Activated naive CD8-positive, alpha-beta T cell treated with anti-CD3 and anti-CD28 coated beads for 36 hours (primary cell): ENCODE results near the gene PATJ. TPM values are rescaled to one million over a fixed set of nuclear protein-coding genes. Genes with fewer than 3 reads are reported as not detected.
A peak's percentile ranks its signal among the peaks of the same experiment; 100 is the strongest.

Experiments
- DNase-seq: peaks from one replicate; pipeline ENCODE4 v3.0.0; 2021
- H3K27ac Mint-ChIP-seq: one replicate; pipeline ENCODE4 v1.8.0; 2022; ENCODE audit warnings: mild to moderate bottlenecking, moderate library complexity, mixed read lengths
- H3K27me3 Mint-ChIP-seq: one replicate; pipeline ENCODE4 v1.8.0; 2022; ENCODE audit warnings: mild to moderate bottlenecking, mixed read lengths
- H3K36me3 Mint-ChIP-seq: one replicate; pipeline ENCODE4 v1.8.0; 2021; ENCODE audit warnings: mild to moderate bottlenecking, mixed read lengths
- H3K4me1 Mint-ChIP-seq: one replicate; pipeline ENCODE4 v1.8.0; 2021; ENCODE audit warnings: mixed read lengths
- H3K4me3 Mint-ChIP-seq: one replicate; pipeline ENCODE4 v1.8.0; 2022; ENCODE audit warnings: mild to moderate bottlenecking, moderate library complexity, mixed read lengths
- H3K9me3 Mint-ChIP-seq: one replicate; pipeline ENCODE4 v1.8.0; 2022; ENCODE audit warnings: mixed read lengths
- total RNA-seq, 2 experiments: library from RNA; stranded (reverse); gene quantifications; one replicate each; pipeline ENCODE4 v1.2.3, GENCODE V29; 2021

The PATJ gene
- total RNA-seq, 2 experiments from 2014 or later: 6.8 to 8.9 TPM

DNA sequence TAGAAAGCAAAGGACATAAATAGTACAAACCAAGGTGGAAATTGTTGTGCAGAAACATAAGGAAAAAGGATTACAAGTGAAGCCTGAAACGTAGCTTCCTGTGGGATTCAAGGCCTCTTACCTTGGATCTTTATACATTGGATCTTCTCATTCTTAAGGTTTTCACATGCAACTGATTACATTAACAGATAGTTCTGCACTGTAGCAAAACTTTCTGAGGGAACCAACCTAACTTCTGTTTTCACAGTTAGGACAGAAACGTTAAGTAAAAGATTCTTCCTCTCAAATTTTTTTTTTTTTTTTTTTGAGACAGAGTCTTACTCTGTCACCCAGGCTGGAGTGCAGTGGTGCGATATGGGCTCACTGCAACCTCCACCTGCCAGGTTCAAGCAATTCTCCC is 9.6 kb upstream of the PATJ start:
- Mint-ChIP-seq H3K4me1 (peaks cover 2% of the 10 kb centered on the region), H3K36me3 (no peaks in the 10 kb centered on the region), H3K27me3 (no peaks in the 10 kb centered on the region), H3K4me3 (no peak overlapping the region), H3K9me3 (no peaks in the 10 kb centered on the region), H3K27ac (no peak overlapping the region)
- DNase-seq: no peak

GRCh38 chr1:61740751-61741700 is 1.3 kb upstream of the PATJ start:
- H3K27me3 Mint-ChIP-seq: no peaks in the 10 kb centered on the region
- no peaks in the 10 kb centered on the region for H3K36me3 Mint-ChIP-seq
- H3K9me3 Mint-ChIP-seq: no peaks in the 10 kb centered on the region
- DNase-seq: no peak
- peak overlapping the region; percentile 91 for H3K4me3 Mint-ChIP-seq
- peak overlapping the region; percentile 86 for H3K27ac Mint-ChIP-seq
- H3K4me1 Mint-ChIP-seq: peaks cover 15% of the 10 kb centered on the region

GRCh38 chr1:61742620-61743430 is 545 bp downstream of the PATJ start:
- Mint-ChIP-seq H3K4me1 (peaks cover 21% of the 10 kb centered on the region), H3K36me3 (peaks cover 4% of the 10 kb centered on the region), H3K4me3 (peak overlapping the region; percentile 64), H3K27ac (no peak overlapping the region), H3K27me3 (no peaks in the 10 kb centered on the region), H3K9me3 (no peaks in the 10 kb centered on the region)
- no peak for DNase-seq

GRCh38 chr1:61743431-61743705 is 1.1 kb downstream of the PATJ start:
- Mint-ChIP-seq H3K27me3 (no peaks in the 10 kb centered on the region), H3K4me3 (peak overlapping the region; percentile 64), H3K9me3 (no peaks in the 10 kb centered on the region), H3K4me1 (peaks cover 21% of the 10 kb centered on the region), H3K27ac (no peak overlapping the region), H3K36me3 (peaks cover 4% of the 10 kb centered on the region)
- DNase-seq: no peak

GRCh38 chr1:61743716-61744580 is 1.7 kb downstream of the PATJ start:
- H3K27me3 Mint-ChIP-seq: no peaks in the 10 kb centered on the region
- no peaks in the 10 kb centered on the region for H3K9me3 Mint-ChIP-seq
- H3K36me3 Mint-ChIP-seq: peaks cover 4% of the 10 kb centered on the region
- H3K4me1 Mint-ChIP-seq: peaks cover 21% of the 10 kb centered on the region
- H3K27ac Mint-ChIP-seq: peak overlapping the region; percentile 23
- H3K4me3 Mint-ChIP-seq: no peak overlapping the region
- no peak for DNase-seq

DNA sequence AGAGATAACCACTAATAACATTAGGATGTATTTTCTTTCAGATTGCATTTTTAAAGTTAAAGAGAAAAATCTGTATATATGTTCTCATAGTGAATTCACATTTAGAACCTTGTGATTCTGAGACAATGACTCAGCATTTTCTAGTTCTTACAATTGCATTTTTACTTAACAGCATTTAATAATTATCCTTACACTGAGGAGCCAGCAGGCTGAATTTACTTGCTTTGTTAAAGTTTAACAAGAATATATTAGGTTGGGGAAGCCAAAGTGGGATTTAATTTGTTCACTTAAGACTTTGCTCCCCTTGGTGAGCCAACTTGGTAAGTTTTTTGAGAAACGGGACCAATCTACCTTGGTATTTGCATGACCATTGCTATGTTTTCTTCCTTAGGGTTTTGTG is 4.5 kb downstream of the PATJ start:
- Mint-ChIP-seq H3K36me3 (peaks cover 4% of the 10 kb centered on the region), H3K4me1 (peaks cover 16% of the 10 kb centered on the region), H3K27ac (no peak overlapping the region), H3K27me3 (no peaks in the 10 kb centered on the region), H3K4me3 (no peak overlapping the region), H3K9me3 (no peaks in the 10 kb centered on the region)
- no peak for DNase-seq

GRCh38 chr1:61748566-61748965 is 6.3 kb downstream of the PATJ start:
- no peak for DNase-seq
- no peaks in the 10 kb centered on the region for H3K9me3 Mint-ChIP-seq
- H3K27ac Mint-ChIP-seq: no peak overlapping the region
- no peaks in the 10 kb centered on the region for H3K27me3 Mint-ChIP-seq
- H3K4me3 Mint-ChIP-seq: no peak overlapping the region
- H3K4me1 Mint-ChIP-seq: peaks cover 11% of the 10 kb centered on the region
- H3K36me3 Mint-ChIP-seq: peaks cover 4% of the 10 kb centered on the region

DNA sequence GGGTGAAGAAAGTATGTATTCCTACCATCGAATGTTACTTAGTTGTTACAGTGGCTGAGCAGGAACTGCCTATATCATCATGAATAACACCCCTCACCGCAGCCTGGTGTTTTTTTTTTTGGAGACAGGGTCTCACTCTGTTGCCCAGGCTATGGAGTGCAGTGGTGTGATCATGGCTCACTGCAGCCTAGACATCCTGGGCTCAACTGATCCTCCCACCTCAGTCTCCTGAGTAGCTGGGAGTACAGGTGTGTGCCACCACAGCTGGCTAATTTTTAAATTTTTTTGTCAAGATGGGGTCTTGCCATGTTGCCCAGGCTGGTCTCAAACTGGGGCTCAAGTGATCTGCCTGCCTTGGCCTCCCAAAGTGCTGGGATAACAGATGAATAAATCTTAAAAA is 7.3 kb downstream of the PATJ start:
- H3K27ac Mint-ChIP-seq: no peak overlapping the region
- H3K9me3 Mint-ChIP-seq: no peaks in the 10 kb centered on the region

GRCh38 chr1:61752921-61753389 is 10.7 kb downstream of the PATJ start:
- no peak overlapping the region for H3K27ac Mint-ChIP-seq
- no peaks in the 10 kb centered on the region for H3K9me3 Mint-ChIP-seq
- H3K4me1 Mint-ChIP-seq: peaks cover 15% of the 10 kb centered on the region
- H3K4me3 Mint-ChIP-seq: no peak overlapping the region
- no peak for DNase-seq
- no peaks in the 10 kb centered on the region for H3K27me3 Mint-ChIP-seq
- peaks cover 4% of the 10 kb centered on the region for H3K36me3 Mint-ChIP-seq

More for the DNA sequence above, 7.3 kb downstream of the PATJ start:
- Mint-ChIP-seq H3K27me3 (no peaks in the 10 kb centered on the region), H3K4me1 (peaks cover 18% of the 10 kb centered on the region), H3K36me3 (peaks cover 5% of the 10 kb centered on the region), H3K4me3 (no peak overlapping the region)
- DNase-seq: no peak

GRCh38 chr1:61753998-61754508 is 11.8 kb downstream of the PATJ start:
- no peak for DNase-seq
- peaks cover 4% of the 10 kb centered on the region for H3K36me3 Mint-ChIP-seq
- no peaks in the 10 kb centered on the region for H3K9me3 Mint-ChIP-seq
- H3K4me3 Mint-ChIP-seq: no peak overlapping the region
- peak overlapping the region; percentile 10 for H3K27ac Mint-ChIP-seq
- H3K27me3 Mint-ChIP-seq: no peaks in the 10 kb centered on the region
- peaks cover 20% of the 10 kb centered on the region for H3K4me1 Mint-ChIP-seq

DNA sequence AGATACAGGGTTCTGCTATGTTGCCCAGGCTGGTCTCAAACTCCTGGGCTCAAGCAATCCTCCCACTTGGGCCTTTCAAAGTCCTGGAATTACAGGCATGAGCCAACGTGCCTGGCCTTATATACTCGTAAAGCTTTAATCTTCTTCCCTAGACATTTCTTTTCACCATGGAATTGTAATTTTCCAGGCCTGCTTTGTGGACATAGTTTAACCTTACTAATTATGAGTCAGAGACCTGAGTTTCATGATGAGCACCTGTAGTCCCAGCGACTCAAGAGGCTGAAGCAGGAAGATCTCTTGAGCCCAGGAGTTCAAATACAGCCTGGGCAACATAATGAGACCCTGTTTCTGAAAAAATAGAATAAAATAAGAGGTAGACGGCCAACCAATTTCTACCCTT is 12.3 kb downstream of the PATJ start:
- Mint-ChIP-seq H3K4me1 (peaks cover 20% of the 10 kb centered on the region), H3K27me3 (no peaks in the 10 kb centered on the region), H3K27ac (no peak overlapping the region), H3K9me3 (no peaks in the 10 kb centered on the region), H3K36me3 (peaks cover 4% of the 10 kb centered on the region), H3K4me3 (no peak overlapping the region)
- no peak for DNase-seq

GRCh38 chr1:61756773-61757172 is 14.5 kb downstream of the PATJ start:
- H3K27ac Mint-ChIP-seq: no peak overlapping the region
- H3K36me3 Mint-ChIP-seq: peaks cover 4% of the 10 kb centered on the region
- no peak overlapping the region for H3K4me3 Mint-ChIP-seq
- H3K9me3 Mint-ChIP-seq: no peaks in the 10 kb centered on the region
- no peaks in the 10 kb centered on the region for H3K27me3 Mint-ChIP-seq
- no peak for DNase-seq
- peaks cover 20% of the 10 kb centered on the region for H3K4me1 Mint-ChIP-seq

- H3K27me3 Mint-ChIP-seq: no peaks in the 10 kb centered on the region
- H3K27ac Mint-ChIP-seq: no peak overlapping the region
- H3K4me3 Mint-ChIP-seq: no peak overlapping the region
- DNase-seq: no peak
- peaks cover 20% of the 10 kb centered on the region for H3K4me1 Mint-ChIP-seq
- no peaks in the 10 kb centered on the region for H3K9me3 Mint-ChIP-seq
- peaks cover 6% of the 10 kb centered on the region for H3K36me3 Mint-ChIP-seq
Observed at GRCh38 chr1:61757950-61758349, 15.7 kb downstream of the PATJ start.

DNA sequence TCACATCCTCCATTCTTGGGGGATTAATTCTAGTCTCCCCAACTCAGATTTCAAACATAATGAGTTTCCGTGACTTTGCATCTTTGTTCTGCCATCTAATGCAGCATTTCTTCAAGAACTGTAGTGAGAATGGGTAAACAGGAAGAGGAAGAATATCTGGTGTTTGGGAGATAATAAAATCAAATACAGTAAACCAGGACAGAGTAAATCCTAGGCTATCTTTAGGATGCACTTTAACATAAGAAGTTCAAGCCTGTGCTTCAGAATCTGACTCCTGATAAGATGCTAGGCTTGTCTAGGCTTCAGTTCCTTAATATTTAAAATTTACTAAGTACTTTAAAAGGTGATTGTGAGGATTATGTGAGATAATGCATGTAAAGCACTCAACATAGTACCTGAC is 27.9 kb downstream of the PATJ start:
- no peak overlapping the region for H3K4me3 Mint-ChIP-seq
- no peak for DNase-seq
- peaks cover 4% of the 10 kb centered on the region for H3K36me3 Mint-ChIP-seq
- no peaks in the 10 kb centered on the region for H3K27me3 Mint-ChIP-seq
- no peaks in the 10 kb centered on the region for H3K4me1 Mint-ChIP-seq
- H3K27ac Mint-ChIP-seq: no peak overlapping the region
- H3K9me3 Mint-ChIP-seq: no peaks in the 10 kb centered on the region
